HG03135 (cell line): Measurements from ENCODE around the gene TNFAIP8.

Source experiments
- ATAC-seq: cut with Tn5 transposase; IDR thresholded peaks from one replicate; pipeline ENCODE4 v1.9.1; 2021; ENCODE audit warnings: mild to moderate bottlenecking, moderate library complexity; ENCODE audit not compliant: unreplicated experiment

TNFAIP8 gene

DNA sequence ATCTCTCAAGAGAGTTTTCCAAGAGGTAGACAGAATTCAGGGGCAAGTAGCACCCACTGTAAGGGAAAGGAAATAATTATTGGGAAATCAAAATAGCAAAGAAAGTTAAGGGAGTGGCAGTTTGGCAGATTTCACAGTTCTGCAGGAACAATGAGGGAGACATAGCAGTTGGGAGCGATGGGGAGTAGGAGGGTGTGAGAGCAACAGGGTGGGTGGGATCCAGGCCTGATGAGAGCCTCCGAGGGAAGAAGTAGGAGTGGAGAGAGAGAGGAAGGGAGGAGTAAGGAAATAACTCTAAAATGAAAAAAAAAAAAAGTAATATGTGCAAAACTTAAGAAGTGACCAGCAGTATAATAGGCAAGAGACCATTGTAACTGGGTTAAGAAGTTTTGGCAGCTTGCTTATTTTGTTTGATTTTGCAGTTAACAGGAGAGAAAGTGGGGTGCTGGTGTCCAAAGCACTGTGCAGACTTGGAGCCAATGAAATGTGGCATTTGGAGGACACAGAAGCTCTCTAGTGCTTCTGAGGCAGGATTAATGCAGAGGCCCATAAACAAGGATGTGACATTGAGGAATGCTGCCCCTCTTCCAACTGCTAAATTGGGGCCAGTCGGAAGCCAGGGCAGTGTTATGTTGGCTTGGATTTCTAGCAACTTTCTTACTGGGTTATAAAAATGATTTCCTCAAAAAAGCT is 10.2 kb downstream of the TNFAIP8 start:
- ATAC-seq = no peak

- peak; percentile 30 for ATAC-seq
Observed at GRCh38 chr5:119366540-119366881, 10.7 kb downstream of the TNFAIP8 start.

- peak; percentile 71 for ATAC-seq
Observed at GRCh38 chr5:119367502-119368237, 11.9 kb downstream of the TNFAIP8 start.

DNA sequence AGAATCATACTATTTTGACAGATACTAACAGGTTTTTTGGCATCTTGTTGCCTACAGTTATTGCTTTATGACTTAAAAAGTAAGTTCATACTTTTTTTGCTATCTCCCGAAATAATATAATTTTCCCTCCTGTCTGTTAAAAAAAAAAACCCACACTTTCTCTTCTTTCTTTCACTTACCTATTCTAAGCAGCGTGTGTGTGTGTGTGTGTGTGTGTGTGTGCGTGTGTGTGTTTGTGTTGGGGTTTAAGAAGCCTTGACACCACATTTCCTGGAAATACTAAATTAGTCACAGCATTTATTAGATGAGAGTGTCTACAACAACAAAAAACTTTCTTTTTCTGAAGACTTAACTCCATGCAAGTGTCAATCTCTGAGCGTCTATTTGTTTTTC is 12.4 kb downstream of the TNFAIP8 start:
- ATAC-seq = no peak

GRCh38 chr5:119370486-119370885 is 14.7 kb downstream of the TNFAIP8 start:
- ATAC-seq = no peak

GRCh38 chr5:119371146-119371545 is 15.3 kb downstream of the TNFAIP8 start:
- no peak for ATAC-seq

- peak; percentile 72 for ATAC-seq
Observed at GRCh38 chr5:119373449-119373858, 17.6 kb downstream of the TNFAIP8 start.

GRCh38 chr5:119374901-119375300 is 19.1 kb downstream of the TNFAIP8 start:
- no peak for ATAC-seq

GRCh38 chr5:119377066-119377465 is 21.2 kb downstream of the TNFAIP8 start:
- ATAC-seq = no peak

DNA sequence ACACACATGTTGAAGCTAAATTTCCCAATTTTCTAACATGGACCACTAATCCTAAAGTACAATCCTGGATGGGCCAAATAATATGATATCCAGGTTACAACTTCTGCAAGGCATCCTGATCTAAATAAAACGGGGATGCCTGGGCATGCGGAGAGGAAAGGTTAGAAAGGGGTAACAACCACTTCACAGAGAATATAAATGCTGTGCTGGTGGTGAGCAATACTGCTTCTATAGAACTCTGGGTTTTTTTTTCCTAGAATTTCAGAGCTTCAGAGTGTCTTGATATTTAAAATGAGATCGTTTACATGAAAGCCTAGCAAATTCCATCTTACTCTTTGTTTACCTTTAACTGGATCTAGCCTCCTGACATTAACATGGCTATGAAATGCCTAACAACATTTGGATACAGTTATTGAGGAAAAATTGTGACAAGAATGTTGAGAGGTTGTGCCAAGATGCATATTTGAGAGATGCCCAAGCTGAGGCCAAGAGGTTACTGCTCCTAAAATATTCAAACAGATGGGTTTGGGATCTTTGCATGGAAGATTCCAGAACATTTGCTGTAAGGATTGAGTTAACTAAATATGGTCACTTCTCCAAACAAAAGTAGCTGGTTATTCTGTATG is 22.4 kb downstream of the TNFAIP8 start:
- ATAC-seq = no peak

- ATAC-seq = no peak
Observed at GRCh38 chr5:119379096-119379495, 23.3 kb downstream of the TNFAIP8 start.

GRCh38 chr5:119379942-119380547 is 24.2 kb downstream of the TNFAIP8 start:
- ATAC-seq = no peak

- no peak for ATAC-seq
Observed at GRCh38 chr5:119382169-119382568, 26.4 kb downstream of the TNFAIP8 start.

DNA sequence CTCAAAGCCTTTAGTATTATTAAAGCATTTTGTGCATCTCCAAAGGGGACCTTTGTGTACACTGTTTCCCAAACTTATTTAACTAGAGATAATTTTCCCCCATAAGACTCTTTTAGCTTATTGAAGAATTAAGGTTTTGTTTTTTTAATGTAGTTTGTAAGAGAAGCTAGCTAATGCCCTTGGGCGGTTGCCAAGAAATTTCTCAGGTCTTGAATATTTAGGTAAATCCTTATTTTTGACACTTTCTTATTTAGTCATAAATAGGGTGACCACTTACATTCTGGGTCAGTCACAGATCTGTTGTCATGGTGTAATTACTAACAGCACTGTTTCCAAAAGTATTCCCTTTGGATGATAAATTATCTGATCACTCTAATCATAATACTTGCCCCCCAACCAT is 27.2 kb downstream of the TNFAIP8 start:
- ATAC-seq = no peak

DNA sequence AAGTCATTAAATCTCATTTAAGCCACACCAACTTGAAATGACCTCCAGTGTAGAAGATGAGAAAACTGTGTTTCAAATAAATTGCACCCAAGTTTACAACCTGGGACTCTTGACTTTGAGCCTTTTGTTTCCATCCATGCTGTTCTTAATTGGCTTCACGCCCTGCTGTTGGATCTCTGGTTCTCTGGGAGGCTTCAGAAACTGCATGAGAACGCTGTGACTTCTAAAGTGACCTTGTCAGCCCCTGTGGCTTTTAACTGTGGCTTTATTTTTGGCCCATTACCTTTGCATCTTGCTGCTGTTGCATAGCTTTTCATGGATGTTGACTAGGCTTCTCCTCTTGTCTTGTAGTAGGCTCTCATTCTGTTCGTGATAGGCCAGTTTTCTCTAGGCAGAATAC is 29.3 kb downstream of the TNFAIP8 start:
- no peak for ATAC-seq

- no peak for ATAC-seq
Observed at GRCh38 chr5:119385536-119386128, 29.8 kb downstream of the TNFAIP8 start.

DNA sequence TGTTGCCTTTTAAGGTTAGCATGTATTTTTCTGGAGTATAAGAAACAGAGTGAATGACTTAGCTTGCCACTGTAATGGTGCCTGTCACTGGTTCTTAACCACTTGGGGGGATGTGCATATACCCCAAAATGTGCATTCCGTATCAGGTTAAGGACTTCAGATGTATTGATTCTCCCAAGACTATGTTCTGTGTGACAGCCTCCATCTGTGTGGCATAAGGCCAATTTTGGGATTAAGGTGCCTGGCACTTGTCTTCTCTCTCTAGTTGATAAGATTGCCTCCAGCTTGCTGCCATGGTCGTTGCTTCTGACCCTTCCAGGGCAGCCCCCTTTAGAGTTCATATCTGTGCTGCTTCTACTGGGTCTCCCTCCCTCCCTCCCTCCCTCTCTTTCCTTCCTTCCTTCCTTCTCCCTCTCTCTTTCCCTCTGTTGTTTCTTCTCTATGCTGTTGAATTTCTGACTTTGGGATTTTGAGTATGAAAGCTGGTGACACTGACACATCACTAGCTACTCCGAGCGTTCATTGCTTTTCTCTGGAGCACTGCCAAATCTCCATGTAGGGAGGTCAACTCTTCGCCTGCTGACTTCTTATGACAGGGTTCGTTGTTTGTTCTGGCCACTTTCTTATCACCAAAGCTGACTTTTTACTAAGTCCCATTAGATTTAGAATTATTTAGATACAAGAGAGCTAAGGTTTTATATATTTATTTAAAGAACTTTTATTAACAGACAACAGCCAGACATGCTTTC is 31.0 kb downstream of the TNFAIP8 start:
- ATAC-seq = no peak

DNA sequence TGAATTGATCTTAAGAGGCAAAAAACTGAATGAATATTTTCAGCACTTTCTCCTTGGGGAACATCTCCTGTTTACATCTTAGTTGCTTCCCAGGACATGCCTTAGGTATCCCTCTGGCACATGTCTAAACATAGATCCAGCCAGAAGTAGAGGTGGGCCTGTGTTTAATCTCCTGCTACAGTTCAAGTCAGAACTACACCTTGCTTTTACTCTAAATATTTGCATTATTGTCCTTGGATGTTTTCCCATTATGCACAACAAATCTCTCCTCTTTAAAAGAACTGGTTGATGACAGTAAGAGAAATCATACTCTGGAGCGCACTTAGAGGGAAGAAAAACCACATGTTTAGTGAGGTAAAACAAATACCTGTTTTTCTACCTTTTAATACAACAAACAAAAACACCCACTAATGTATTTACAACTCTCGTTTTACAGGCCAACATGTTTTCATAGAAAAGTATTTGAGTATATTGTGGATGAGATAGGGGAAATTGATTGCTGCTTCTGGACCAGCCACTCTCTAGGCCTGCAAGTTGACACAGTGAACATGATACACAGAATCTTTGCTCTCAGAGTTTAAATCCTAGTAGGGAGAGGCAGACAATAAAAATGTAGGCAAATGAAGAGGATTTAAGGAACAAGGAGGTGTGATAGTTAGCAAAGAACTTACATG is 32.3 kb downstream of the TNFAIP8 start:
- no peak for ATAC-seq

GRCh38 chr5:119388619-119389190 is 32.9 kb downstream of the TNFAIP8 start:
- ATAC-seq = no peak
